HG03469 (cell line): ENCODE measurements around the gene CACNA1F.

Experiments
- ATAC-seq: cut with Tn5 transposase; IDR thresholded peaks from one replicate; pipeline ENCODE4 v1.9.1; 2021; ENCODE audit warnings: mild to moderate bottlenecking, moderate library complexity, moderate number of reproducible peaks; ENCODE audit not compliant: unreplicated experiment

The CACNA1F gene

GRCh38 chrX:49231333-49232000 lies 1.7 kb downstream of the CACNA1F start:
- ATAC-seq: no peak

- no peak for ATAC-seq
These were observed 2.5 kb downstream of the CACNA1F start for GRCh38 chrX:49230500-49231232.

GRCh38 chrX:49228185-49228584 lies 5.0 kb downstream of the CACNA1F start:
- no peak for ATAC-seq

- ATAC-seq: no peak
These were observed 5.4 kb downstream of the CACNA1F start for GRCh38 chrX:49227726-49228125.

GRCh38 chrX:49226946-49227345 lies 6.2 kb downstream of the CACNA1F start:
- ATAC-seq: no peak

GRCh38 chrX:49225858-49226257 lies 7.3 kb downstream of the CACNA1F start:
- ATAC-seq: no peak

- ATAC-seq: no peak
These were observed 11.3 kb downstream of the CACNA1F start for GRCh38 chrX:49221868-49222267.

GRCh38 chrX:49220100-49220499 lies 13.0 kb downstream of the CACNA1F start:
- no peak for ATAC-seq

GRCh38 chrX:49214996-49215526 lies 18.1 kb downstream of the CACNA1F start:
- ATAC-seq: no peak

- ATAC-seq: no peak
These were observed 18.7 kb downstream of the CACNA1F start for GRCh38 chrX:49214416-49214815.

- ATAC-seq: no peak
These were observed 20.3 kb downstream of the CACNA1F start for GRCh38 chrX:49212861-49213260.

GRCh38 chrX:49212209-49212608 lies 20.9 kb downstream of the CACNA1F start:
- no peak for ATAC-seq

GRCh38 chrX:49211074-49211473 lies 22.1 kb downstream of the CACNA1F start:
- no peak for ATAC-seq

- no peak for ATAC-seq
These were observed 22.7 kb downstream of the CACNA1F start for GRCh38 chrX:49210406-49210805.

- no peak for ATAC-seq
These were observed 23.5 kb downstream of the CACNA1F start for GRCh38 chrX:49209434-49210251.

- ATAC-seq: no peak
These were observed 24.7 kb downstream of the CACNA1F start for GRCh38 chrX:49208399-49208798.

- no peak for ATAC-seq
These were observed 26.6 kb downstream of the CACNA1F start for GRCh38 chrX:49206543-49206942.

- ATAC-seq: no peak
These were observed 27.7 kb downstream of the CACNA1F start for GRCh38 chrX:49205443-49205842.

GRCh38 chrX:49204709-49205108 lies 28.4 kb downstream of the CACNA1F start:
- ATAC-seq: no peak

- ATAC-seq: no peak
These were observed 29.1 kb downstream of the CACNA1F start for GRCh38 chrX:49204017-49204416.

- ATAC-seq: no peak
These were observed 29.6 kb downstream of the CACNA1F start for GRCh38 chrX:49203536-49203935.
